ENCODE data around the gene LTBP4.

LTBP4 gene

DNA sequence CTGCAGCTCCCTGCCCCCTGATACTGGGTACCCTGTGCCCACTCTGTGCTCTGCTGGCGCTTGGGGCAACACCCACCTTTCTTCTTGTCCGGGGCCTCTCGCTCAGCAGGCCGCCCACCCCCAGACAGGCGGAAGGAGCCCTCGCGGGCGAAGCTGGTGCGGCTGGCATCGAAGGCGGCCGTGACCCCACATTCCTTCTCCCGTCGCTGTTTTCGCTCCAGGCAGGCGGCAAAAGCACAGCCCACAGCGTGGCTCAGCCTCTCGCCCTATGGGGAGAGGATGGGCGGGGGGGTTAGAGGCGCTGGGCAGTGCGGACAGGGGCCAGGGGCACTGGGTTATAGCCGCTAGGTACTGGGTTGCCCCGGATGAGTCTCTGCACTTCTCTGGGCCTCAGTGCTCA, 76.0 kb downstream of the LTBP4 start:
- no peak overlapping the region for H3K4me3 ChIP-seq (ENCODE audit: low read depth, low read length)
- DNase-seq (ENCODE audit: low read depth), result no peak

All from skeletal muscle cell (primary cell).